K562 (cell line): ENCODE data around the gene CEMP1. TPM values are rescaled to one million over a fixed set of nuclear protein-coding genes. Genes with fewer than 3 reads are reported as not detected.

Source experiments
- ASH1L ChIP-seq: fragments of 450-650 bp; IDR thresholded peaks from 2 replicates; pipeline ENCODE4 v1.6.1; 2018; ENCODE audit warnings: borderline replicate concordance, mild to moderate bottlenecking, low read depth; ENCODE audit not compliant: partially characterized antibody
- FOSL1 ChIP-seq: fragments of 200-800 bp; sonication (Bioruptor generic); conservative IDR thresholded peaks from 2 replicates; pipeline ENCODE4 v1.6.1; 2016; ENCODE audit warnings: missing genetic modification characterization, missing compliant biosample characterization
- GABPB1 ChIP-seq: sonication (generic); formaldehyde crosslinking; IDR thresholded peaks from 2 replicates; pipeline ENCODE4 v1.8.0; 2022; ENCODE audit warnings: mild to moderate bottlenecking, missing genetic modification reagents
- SAFB2 ChIP-seq: fragments of 200-400 bp; formaldehyde crosslinking; IDR thresholded peaks from 2 replicates; pipeline ENCODE4 v1.6.1; 2018; ENCODE audit warnings: borderline replicate concordance, low read length, low read depth, moderate library complexity; ENCODE audit not compliant: severe bottlenecking
- SP1 ChIP-seq: sonication (generic); formaldehyde crosslinking; IDR thresholded peaks from 2 replicates; pipeline ENCODE4 v1.8.1; 2022; ENCODE audit warnings: mild to moderate bottlenecking, missing genetic modification reagents
- SREBF1 ChIP-seq: fragments of 150-350 bp; IDR thresholded peaks from 2 replicates; pipeline ENCODE4 v1.6.1; 2014; ENCODE audit warnings: antibody characterized with exemption, low read depth, low read length, borderline replicate concordance
- SRSF7 ChIP-seq: fragments of 200-400 bp; formaldehyde crosslinking; optimal IDR thresholded peaks from 2 replicates; pipeline ENCODE3; 2017; ENCODE audit warnings: mild to moderate bottlenecking, low read depth, low read length
- TEAD1 ChIP-seq, 2 experiments: fragments of 450-650 bp in 1 of 2; sonication (generic) in 1 of 2; formaldehyde crosslinking; IDR thresholded peaks; 2 replicates each; pipeline versions ENCODE4 v1.4.0 to v1.8.0; 2020 to 2022; ENCODE audit warnings: mild to moderate bottlenecking in 2 of 2, missing genetic modification reagents in 1 of 2
- ZFPM2 ChIP-seq: fragments of 250-450 bp; sonication (Bioruptor Pico); IDR thresholded peaks from 2 replicates; pipeline ENCODE4 v1.5.1; 2022; ENCODE audit warnings: mild to moderate bottlenecking
- ZNF239 ChIP-seq: fragments of 250-450 bp; sonication (Bioruptor Pico); IDR thresholded peaks from 2 replicates; pipeline ENCODE4 v1.4.0; 2020; ENCODE audit warnings: mild to moderate bottlenecking
- ZNF445 ChIP-seq: fragments of 250-450 bp; sonication (Bioruptor Pico); IDR thresholded peaks from 2 replicates; pipeline ENCODE4 v1.4.0; 2020; ENCODE audit warnings: low read depth, mild to moderate bottlenecking, moderate library complexity
- ZNF586 ChIP-seq: fragments of 450-650 bp; formaldehyde crosslinking; conservative IDR thresholded peaks from 2 replicates; pipeline ENCODE4 v1.4.0; 2020; ENCODE audit warnings: mild to moderate bottlenecking, moderate library complexity
- ZNF707 ChIP-seq: fragments of 250-450 bp; sonication (Bioruptor Pico); conservative IDR thresholded peaks from 2 replicates; pipeline ENCODE4 v1.8.0; 2022; ENCODE audit warnings: inconsistent platforms, mild to moderate bottlenecking, moderate library complexity
- polyA plus RNA-seq, 8 experiments: library from polyadenylated mRNA; depleted of rRNA in 4 of 8; stranded (reverse) in 5 of 8; unstranded in 3 of 8; fragments of >200 nt; fragmentation: Nextera tagmentation in 2 of 8; fragmentation: Illumina TruSeq in 1 of 8; extraction: Ambion mirVana in 2 of 8; extraction: Trizol in 1 of 8; gene quantifications; 2 replicates each; pipeline versions ENCODE4 v1.2.1 to v1.2.3, GENCODE V29; 2011 to 2014; ENCODE audit warnings: inconsistent platforms in 1 of 8, missing spikeins in 1 of 8
- total RNA-seq, 7 experiments: library from RNA; depleted of rRNA in 6 of 7; stranded (reverse); fragments of >200 nt in 6 of 7; fragmentation: Illumina TruSeq in 2 of 7; extraction: Trizol in 2 of 7; gene quantifications; 2 replicates each; pipeline versions ENCODE4 v1.2.1 to v1.2.3, GENCODE V29; 2011 to 2021; ENCODE audit warnings: low replicate concordance in 1 of 7
- TF ChIP-seq, protein P1 (sequence below): IDR thresholded peaks from 3 replicates; pipeline ENCODE4 v1.6.1; 2011; ENCODE audit warnings: borderline replicate concordance, mild to moderate bottlenecking, moderate library complexity; ENCODE audit not compliant: insufficient read length; ENCODE audit errors: extremely low read depth
- TF ChIP-seq, protein P2 (sequence below): fragments of 450-650 bp; formaldehyde crosslinking; IDR thresholded peaks from 2 replicates; pipeline ENCODE4 v1.4.0; 2020; ENCODE audit warnings: mild to moderate bottlenecking
- TF ChIP-seq, protein P3 (sequence below): sonication (generic); formaldehyde crosslinking; IDR thresholded peaks from 2 replicates; pipeline ENCODE4 v1.8.0; 2022; ENCODE audit warnings: missing genetic modification reagents, mild to moderate bottlenecking, borderline replicate concordance
- TF ChIP-seq, protein P4 (sequence below): fragments of 450-650 bp; IDR thresholded peaks from 2 replicates; pipeline ENCODE4 v1.7.1; 2018; ENCODE audit warnings: mild to moderate bottlenecking, low read depth; ENCODE audit not compliant: partially characterized antibody
- TF ChIP-seq, protein P5 (sequence below): fragments of 250-450 bp; sonication (Bioruptor Pico); IDR thresholded peaks from 2 replicates; pipeline ENCODE4 v1.5.0; 2021; ENCODE audit warnings: mild to moderate bottlenecking, borderline replicate concordance

Gene CEMP1
- total and polyA plus RNA-seq, 9 of the 15 experiments (the other 6 are each of a cell fraction or from before 2014, with no cell fraction given), result 0.05 to 0.45 TPM; not detected in 7

DNA sequence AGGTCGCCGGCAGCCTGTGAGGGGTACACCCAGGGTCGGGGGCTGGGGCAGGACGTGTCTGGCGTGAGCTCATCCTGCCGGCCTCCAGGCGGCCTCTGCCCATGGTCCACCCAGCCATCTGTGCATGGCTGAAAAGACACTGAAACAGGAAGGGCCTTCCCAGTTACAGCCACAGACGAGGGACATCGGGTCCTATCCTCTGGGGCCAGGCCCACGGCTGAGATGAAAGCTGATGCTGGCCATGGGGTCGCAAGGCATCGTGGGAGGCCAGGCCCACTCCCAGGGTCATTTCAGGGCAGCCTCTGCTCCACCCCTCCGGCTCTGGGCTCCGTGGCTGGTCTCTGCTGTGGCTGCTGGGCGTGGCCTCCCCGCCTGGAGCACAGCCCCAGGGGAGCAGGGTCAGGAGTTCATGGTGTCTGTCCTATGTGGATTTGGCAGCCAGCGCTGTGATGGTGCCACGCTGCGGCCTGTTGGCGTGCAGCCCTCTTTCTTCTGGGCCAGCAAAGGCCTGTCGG is 34.0 kb downstream of the CEMP1 start (continued):
- TF ChIP-seq, protein P1, sequence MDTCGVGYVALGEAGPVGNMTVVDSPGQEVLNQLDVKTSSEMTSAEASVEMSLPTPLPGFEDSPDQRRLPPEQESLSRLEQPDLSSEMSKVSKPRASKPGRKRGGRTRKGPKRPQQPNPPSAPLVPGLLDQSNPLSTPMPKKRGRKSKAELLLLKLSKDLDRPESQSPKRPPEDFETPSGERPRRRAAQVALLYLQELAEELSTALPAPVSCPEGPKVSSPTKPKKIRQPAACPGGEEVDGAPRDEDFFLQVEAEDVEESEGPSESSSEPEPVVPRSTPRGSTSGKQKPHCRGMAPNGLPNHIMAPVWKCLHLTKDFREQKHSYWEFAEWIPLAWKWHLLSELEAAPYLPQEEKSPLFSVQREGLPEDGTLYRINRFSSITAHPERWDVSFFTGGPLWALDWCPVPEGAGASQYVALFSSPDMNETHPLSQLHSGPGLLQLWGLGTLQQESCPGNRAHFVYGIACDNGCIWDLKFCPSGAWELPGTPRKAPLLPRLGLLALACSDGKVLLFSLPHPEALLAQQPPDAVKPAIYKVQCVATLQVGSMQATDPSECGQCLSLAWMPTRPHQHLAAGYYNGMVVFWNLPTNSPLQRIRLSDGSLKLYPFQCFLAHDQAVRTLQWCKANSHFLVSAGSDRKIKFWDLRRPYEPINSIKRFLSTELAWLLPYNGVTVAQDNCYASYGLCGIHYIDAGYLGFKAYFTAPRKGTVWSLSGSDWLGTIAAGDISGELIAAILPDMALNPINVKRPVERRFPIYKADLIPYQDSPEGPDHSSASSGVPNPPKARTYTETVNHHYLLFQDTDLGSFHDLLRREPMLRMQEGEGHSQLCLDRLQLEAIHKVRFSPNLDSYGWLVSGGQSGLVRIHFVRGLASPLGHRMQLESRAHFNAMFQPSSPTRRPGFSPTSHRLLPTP, result no peak
- TF ChIP-seq SREBF1, result no peak
- no peak for TF ChIP-seq FOSL1 (tag)
- TF ChIP-seq, protein P2, sequence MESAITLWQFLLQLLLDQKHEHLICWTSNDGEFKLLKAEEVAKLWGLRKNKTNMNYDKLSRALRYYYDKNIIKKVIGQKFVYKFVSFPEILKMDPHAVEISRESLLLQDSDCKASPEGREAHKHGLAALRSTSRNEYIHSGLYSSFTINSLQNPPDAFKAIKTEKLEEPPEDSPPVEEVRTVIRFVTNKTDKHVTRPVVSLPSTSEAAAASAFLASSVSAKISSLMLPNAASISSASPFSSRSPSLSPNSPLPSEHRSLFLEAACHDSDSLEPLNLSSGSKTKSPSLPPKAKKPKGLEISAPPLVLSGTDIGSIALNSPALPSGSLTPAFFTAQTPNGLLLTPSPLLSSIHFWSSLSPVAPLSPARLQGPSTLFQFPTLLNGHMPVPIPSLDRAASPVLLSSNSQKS, result no peak
- TF ChIP-seq, protein P3, sequence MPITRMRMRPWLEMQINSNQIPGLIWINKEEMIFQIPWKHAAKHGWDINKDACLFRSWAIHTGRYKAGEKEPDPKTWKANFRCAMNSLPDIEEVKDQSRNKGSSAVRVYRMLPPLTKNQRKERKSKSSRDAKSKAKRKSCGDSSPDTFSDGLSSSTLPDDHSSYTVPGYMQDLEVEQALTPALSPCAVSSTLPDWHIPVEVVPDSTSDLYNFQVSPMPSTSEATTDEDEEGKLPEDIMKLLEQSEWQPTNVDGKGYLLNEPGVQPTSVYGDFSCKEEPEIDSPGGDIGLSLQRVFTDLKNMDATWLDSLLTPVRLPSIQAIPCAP (CRISPR knock-in tag), result no peak
- TF ChIP-seq, protein P4, sequence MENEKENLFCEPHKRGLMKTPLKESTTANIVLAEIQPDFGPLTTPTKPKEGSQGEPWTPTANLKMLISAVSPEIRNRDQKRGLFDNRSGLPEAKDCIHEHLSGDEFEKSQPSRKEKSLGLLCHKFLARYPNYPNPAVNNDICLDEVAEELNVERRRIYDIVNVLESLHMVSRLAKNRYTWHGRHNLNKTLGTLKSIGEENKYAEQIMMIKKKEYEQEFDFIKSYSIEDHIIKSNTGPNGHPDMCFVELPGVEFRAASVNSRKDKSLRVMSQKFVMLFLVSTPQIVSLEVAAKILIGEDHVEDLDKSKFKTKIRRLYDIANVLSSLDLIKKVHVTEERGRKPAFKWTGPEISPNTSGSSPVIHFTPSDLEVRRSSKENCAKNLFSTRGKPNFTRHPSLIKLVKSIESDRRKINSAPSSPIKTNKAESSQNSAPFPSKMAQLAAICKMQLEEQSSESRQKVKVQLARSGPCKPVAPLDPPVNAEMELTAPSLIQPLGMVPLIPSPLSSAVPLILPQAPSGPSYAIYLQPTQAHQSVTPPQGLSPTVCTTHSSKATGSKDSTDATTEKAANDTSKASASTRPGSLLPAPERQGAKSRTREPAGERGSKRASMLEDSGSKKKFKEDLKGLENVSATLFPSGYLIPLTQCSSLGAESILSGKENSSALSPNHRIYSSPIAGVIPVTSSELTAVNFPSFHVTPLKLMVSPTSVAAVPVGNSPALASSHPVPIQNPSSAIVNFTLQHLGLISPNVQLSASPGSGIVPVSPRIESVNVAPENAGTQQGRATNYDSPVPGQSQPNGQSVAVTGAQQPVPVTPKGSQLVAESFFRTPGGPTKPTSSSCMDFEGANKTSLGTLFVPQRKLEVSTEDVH, result no peak
- no peak for TF ChIP-seq ZNF239
- TF ChIP-seq ZNF445 (CRISPR knock-in tag), result no peak
- peak; percentile 50; the same call in 1 of the 2 replicates for TF ChIP-seq SP1
- no peak for TF ChIP-seq ASH1L
- TF ChIP-seq SRSF7, result no peak
- no peak for TF ChIP-seq ZNF707 (CRISPR knock-in tag)
- TF ChIP-seq SAFB2, result no peak
- no peak for TF ChIP-seq ZFPM2 (CRISPR knock-in tag)
- TF ChIP-seq ZNF586, result no peak
- TF ChIP-seq GABPB1, result no peak
- TF ChIP-seq, protein P5, sequence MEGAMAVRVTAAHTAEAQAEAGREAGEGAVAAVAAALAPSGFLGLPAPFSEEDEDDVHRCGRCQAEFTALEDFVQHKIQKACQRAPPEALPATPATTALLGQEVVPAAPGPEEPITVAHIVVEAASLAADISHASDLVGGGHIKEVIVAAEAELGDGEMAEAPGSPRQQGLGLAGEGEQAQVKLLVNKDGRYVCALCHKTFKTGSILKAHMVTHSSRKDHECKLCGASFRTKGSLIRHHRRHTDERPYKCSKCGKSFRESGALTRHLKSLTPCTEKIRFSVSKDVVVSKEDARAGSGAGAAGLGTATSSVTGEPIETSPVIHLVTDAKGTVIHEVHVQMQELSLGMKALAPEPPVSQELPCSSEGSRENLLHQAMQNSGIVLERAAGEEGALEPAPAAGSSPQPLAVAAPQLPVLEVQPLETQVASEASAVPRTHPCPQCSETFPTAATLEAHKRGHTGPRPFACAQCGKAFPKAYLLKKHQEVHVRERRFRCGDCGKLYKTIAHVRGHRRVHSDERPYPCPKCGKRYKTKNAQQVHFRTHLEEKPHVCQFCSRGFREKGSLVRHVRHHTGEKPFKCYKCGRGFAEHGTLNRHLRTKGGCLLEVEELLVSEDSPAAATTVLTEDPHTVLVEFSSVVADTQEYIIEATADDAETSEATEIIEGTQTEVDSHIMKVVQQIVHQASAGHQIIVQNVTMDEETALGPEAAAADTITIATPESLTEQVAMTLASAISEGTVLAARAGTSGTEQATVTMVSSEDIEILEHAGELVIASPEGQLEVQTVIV (CRISPR knock-in tag), result no peak
- TF ChIP-seq TEAD1 (CRISPR knock-in tag; IDR thresholded peaks at IDR 0.05), result no peak
